Liver (tissue), 3 donors: Measurements from ENCODE around the gene TRIML1.

Experiments used
- EGR1 ChIP-seq, 2 donors: IDR thresholded peaks; 2 replicates each; pipeline ENCODE4 v1.6.1; 2016 to 2018; ENCODE audit warnings: antibody characterized with exemption in 2 of 2, low read depth in 2 of 2
- GABPA ChIP-seq, 2 donors: IDR thresholded peaks in 1 of 2; conservative IDR thresholded peaks in 1 of 2; 2 replicates each; pipeline ENCODE4 v1.6.1; 2016; ENCODE audit warnings: antibody characterized with exemption in 2 of 2, mild to moderate bottlenecking in 1 of 2, moderate library complexity in 1 of 2
- HNF4G ChIP-seq: IDR thresholded peaks from 2 replicates; pipeline ENCODE4 v1.6.1; 2016; ENCODE audit warnings: antibody characterized with exemption
- JUND ChIP-seq, 2 donors: IDR thresholded peaks; 2 replicates each; pipeline ENCODE4 v1.6.1; 2016; ENCODE audit warnings: antibody characterized with exemption in 2 of 2
- RAD21 ChIP-seq, 2 donors: IDR thresholded peaks; 2 replicates each; pipeline ENCODE4 v1.6.1; 2016; ENCODE audit warnings: antibody characterized with exemption in 2 of 2, mild to moderate bottlenecking in 2 of 2
- SP1 ChIP-seq: IDR thresholded peaks from 2 replicates; pipeline ENCODE4 v1.6.1; 2018; ENCODE audit warnings: antibody characterized with exemption, mild to moderate bottlenecking
- TAF1 ChIP-seq: conservative IDR thresholded peaks from 2 replicates; pipeline ENCODE4 v1.6.1; 2016; ENCODE audit warnings: antibody characterized with exemption, mild to moderate bottlenecking
- YY1 ChIP-seq: IDR thresholded peaks from 2 replicates; pipeline ENCODE4 v1.6.1; 2016; ENCODE audit warnings: antibody characterized with exemption, mild to moderate bottlenecking
- TF ChIP-seq, protein P1 (sequence below): fragments of 150-350 bp; IDR thresholded peaks from 2 replicates; pipeline ENCODE4 v1.5.1; 2017; ENCODE audit warnings: improper control_type of control experiment, low read depth, low read length; ENCODE audit not compliant: missing input control
- TF ChIP-seq, protein P2 (sequence below): IDR thresholded peaks from 2 replicates; pipeline ENCODE4 v1.6.1; 2016; ENCODE audit warnings: antibody characterized with exemption
- TF ChIP-seq, protein P3 (sequence below): IDR thresholded peaks from 2 replicates; pipeline ENCODE4 v1.6.1; 2016; ENCODE audit warnings: antibody characterized with exemption, mild to moderate bottlenecking
- TF ChIP-seq, protein P4 (sequence below): IDR thresholded peaks from 2 replicates; pipeline ENCODE4 v1.6.1; 2016; ENCODE audit warnings: antibody characterized with exemption
- donor health status: healthy.
- donor health status: healthy.

DNA sequence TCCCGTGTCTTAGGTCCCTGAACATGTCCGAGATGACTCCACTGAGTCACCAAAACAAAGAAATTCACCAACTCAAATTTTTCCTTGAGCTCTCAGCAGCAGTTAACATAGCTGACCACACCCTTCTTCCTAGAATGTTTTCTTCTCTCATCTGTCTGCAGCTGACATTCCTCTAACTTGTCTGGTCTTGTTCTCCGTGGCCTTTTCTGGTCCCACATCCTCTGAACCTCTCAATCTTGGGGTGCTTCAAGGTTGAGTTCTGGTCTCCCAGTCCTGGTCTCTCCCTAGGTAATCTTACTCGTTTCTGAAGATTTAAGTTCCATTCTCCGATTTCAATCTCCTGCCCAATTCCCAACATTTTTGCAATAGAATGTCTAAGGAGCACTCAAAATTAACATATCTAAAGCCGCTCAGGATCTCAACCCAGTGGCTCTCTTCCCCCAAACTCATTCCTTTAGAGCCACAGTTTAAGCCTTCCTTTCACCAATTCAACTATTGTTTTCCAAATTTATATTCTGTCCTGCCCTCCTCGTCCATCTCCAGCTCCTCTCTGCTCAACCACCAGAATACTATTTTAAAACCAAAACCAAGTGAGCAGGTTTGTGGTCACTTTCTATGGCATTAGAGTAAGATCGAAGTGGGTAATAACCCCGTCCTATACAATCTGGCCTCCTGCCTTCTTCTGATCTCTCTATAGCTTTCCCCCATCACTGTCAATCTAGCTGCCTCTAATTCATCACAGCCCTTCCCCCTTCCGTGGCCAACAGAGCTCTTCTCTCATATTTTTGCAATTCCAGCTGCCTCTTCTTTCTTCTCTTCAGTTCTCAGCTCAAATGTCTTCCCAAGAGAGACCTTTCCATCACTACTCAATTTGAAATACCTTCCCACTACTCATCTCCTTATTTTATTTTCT is 31.1 kb upstream of the TRIML1 start:
- TF ChIP-seq, protein P1, sequence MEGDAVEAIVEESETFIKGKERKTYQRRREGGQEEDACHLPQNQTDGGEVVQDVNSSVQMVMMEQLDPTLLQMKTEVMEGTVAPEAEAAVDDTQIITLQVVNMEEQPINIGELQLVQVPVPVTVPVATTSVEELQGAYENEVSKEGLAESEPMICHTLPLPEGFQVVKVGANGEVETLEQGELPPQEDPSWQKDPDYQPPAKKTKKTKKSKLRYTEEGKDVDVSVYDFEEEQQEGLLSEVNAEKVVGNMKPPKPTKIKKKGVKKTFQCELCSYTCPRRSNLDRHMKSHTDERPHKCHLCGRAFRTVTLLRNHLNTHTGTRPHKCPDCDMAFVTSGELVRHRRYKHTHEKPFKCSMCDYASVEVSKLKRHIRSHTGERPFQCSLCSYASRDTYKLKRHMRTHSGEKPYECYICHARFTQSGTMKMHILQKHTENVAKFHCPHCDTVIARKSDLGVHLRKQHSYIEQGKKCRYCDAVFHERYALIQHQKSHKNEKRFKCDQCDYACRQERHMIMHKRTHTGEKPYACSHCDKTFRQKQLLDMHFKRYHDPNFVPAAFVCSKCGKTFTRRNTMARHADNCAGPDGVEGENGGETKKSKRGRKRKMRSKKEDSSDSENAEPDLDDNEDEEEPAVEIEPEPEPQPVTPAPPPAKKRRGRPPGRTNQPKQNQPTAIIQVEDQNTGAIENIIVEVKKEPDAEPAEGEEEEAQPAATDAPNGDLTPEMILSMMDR = no peak
- TF ChIP-seq, protein P2, sequence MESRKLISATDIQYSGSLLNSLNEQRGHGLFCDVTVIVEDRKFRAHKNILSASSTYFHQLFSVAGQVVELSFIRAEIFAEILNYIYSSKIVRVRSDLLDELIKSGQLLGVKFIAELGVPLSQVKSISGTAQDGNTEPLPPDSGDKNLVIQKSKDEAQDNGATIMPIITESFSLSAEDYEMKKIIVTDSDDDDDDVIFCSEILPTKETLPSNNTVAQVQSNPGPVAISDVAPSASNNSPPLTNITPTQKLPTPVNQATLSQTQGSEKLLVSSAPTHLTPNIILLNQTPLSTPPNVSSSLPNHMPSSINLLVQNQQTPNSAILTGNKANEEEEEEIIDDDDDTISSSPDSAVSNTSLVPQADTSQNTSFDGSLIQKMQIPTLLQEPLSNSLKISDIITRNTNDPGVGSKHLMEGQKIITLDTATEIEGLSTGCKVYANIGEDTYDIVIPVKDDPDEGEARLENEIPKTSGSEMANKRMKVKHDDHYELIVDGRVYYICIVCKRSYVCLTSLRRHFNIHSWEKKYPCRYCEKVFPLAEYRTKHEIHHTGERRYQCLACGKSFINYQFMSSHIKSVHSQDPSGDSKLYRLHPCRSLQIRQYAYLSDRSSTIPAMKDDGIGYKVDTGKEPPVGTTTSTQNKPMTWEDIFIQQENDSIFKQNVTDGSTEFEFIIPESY = no peak
- TF ChIP-seq JUND (IDR thresholded peaks at IDR 0.05) = no peak
- no peak for TF ChIP-seq EGR1 (IDR thresholded peaks at IDR 0.05; ENCODE audit: low read depth in 2 of 2)
- TF ChIP-seq, protein P3, sequence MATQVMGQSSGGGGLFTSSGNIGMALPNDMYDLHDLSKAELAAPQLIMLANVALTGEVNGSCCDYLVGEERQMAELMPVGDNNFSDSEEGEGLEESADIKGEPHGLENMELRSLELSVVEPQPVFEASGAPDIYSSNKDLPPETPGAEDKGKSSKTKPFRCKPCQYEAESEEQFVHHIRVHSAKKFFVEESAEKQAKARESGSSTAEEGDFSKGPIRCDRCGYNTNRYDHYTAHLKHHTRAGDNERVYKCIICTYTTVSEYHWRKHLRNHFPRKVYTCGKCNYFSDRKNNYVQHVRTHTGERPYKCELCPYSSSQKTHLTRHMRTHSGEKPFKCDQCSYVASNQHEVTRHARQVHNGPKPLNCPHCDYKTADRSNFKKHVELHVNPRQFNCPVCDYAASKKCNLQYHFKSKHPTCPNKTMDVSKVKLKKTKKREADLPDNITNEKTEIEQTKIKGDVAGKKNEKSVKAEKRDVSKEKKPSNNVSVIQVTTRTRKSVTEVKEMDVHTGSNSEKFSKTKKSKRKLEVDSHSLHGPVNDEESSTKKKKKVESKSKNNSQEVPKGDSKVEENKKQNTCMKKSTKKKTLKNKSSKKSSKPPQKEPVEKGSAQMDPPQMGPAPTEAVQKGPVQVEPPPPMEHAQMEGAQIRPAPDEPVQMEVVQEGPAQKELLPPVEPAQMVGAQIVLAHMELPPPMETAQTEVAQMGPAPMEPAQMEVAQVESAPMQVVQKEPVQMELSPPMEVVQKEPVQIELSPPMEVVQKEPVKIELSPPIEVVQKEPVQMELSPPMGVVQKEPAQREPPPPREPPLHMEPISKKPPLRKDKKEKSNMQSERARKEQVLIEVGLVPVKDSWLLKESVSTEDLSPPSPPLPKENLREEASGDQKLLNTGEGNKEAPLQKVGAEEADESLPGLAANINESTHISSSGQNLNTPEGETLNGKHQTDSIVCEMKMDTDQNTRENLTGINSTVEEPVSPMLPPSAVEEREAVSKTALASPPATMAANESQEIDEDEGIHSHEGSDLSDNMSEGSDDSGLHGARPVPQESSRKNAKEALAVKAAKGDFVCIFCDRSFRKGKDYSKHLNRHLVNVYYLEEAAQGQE = no peak
- no peak for TF ChIP-seq HNF4G
- TF ChIP-seq RAD21 (IDR thresholded peaks at IDR 0.05) = no peak
- TF ChIP-seq TAF1 = no peak
- TF ChIP-seq, protein P4, sequence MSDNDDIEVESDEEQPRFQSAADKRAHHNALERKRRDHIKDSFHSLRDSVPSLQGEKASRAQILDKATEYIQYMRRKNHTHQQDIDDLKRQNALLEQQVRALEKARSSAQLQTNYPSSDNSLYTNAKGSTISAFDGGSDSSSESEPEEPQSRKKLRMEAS = no peak
- TF ChIP-seq GABPA (IDR thresholded peaks at IDR 0.05 in 1 of 2, conservative IDR thresholded peaks at IDR 0.05 in 1 of 2) = no peak
- no peak for TF ChIP-seq YY1
- no peak for TF ChIP-seq SP1
